ENCODE data around the gene CAPN10. TPM values are rescaled to one million over a fixed set of nuclear protein-coding genes. Genes with fewer than 3 reads are reported as not detected.

CAPN10 gene
- total and polyA plus RNA-seq, 2 donors (not counting 3 experiments of a cell fraction or from before 2014, with no cell fraction given), result 25.2 to 39.9 TPM

DNA sequence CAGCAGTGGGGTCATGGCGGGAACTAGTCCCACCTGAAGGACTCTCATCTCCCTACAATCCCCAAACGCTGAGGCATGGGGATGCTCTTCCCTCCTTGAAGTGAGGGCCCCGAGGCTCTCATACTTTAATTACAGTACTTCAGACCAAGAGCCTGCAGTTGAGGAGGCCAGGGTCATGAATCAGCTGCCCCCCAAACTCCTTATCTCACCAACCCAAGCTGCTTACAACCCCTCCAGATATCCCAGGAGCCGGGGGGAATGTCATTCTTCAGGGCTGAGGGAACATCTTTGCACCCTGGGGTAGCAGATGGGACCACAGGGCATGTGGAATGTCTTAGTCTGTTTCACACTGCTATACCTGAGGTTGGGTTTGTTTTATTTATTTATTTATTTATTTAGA, 2.8 kb upstream of the CAPN10 start:
- CTCF ChIA-PET, result no interaction called here
- TF ChIP-seq, protein P1, sequence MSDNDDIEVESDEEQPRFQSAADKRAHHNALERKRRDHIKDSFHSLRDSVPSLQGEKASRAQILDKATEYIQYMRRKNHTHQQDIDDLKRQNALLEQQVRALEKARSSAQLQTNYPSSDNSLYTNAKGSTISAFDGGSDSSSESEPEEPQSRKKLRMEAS (IDR thresholded peaks at IDR 0.05; ENCODE audit: insufficient read depth, insufficient read length), result no peak
- TF ChIP-seq GATA2 (IDR thresholded peaks at IDR 0.05; ENCODE audit: insufficient read depth, insufficient read length, low read depth, low read length), result no peak
- TF ChIP-seq JUN (IDR thresholded peaks at IDR 0.05; ENCODE audit: borderline replicate concordance, insufficient read depth, insufficient read length, low read depth), result no peak
- no peak for TF ChIP-seq MYC (IDR thresholded peaks at IDR 0.05; ENCODE audit: low read depth, low read length)
- no peak for TF ChIP-seq FOS (IDR thresholded peaks at IDR 0.05; ENCODE audit: borderline replicate concordance, insufficient read depth, low read length)
- no peak for TF ChIP-seq EZH2 (IDR thresholded peaks at IDR 0.05; ENCODE audit: borderline replicate concordance, low read depth, low read length, severe bottlenecking)
- TF ChIP-seq, protein P2, sequence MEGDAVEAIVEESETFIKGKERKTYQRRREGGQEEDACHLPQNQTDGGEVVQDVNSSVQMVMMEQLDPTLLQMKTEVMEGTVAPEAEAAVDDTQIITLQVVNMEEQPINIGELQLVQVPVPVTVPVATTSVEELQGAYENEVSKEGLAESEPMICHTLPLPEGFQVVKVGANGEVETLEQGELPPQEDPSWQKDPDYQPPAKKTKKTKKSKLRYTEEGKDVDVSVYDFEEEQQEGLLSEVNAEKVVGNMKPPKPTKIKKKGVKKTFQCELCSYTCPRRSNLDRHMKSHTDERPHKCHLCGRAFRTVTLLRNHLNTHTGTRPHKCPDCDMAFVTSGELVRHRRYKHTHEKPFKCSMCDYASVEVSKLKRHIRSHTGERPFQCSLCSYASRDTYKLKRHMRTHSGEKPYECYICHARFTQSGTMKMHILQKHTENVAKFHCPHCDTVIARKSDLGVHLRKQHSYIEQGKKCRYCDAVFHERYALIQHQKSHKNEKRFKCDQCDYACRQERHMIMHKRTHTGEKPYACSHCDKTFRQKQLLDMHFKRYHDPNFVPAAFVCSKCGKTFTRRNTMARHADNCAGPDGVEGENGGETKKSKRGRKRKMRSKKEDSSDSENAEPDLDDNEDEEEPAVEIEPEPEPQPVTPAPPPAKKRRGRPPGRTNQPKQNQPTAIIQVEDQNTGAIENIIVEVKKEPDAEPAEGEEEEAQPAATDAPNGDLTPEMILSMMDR (IDR thresholded peaks at IDR 0.05; ENCODE audit: extremely low read depth in 1 of 2, insufficient read depth in 1 of 2, low read depth in 1 of 2, low read length in 2 of 2), result no peak
- TF ChIP-seq POLR2A (IDR thresholded peaks at IDR 0.05; ENCODE audit: low read depth, low read length), result no peak
- TF ChIP-seq POLR2AphosphoS5 (IDR thresholded peaks at IDR 0.05; ENCODE audit: insufficient read depth, low read depth, low read length), result no peak
- dilution Hi-C loops (cut with MboI; ENCODE audit: extremely low pct_ligation_motif_present, low sequenced_read_pairs) (no loop called here), intact Hi-C loops (cut with micrococcal nuclease) (no loop called here)
- H3K27ac ChIP-seq (ENCODE audit: insufficient read depth, low read depth, low read length), result no peak overlapping the region
- no peak overlapping the region for H3K4me2 ChIP-seq (ENCODE audit: insufficient read depth, low read length)
- BruUV-seq (replicated peaks), result no TSS peak
- H3K4me1 ChIP-seq (ENCODE audit: control insufficient read depth, extremely low read depth, insufficient read depth, low read length), result peaks cover 17% of the 10 kb centered on the region
- H4K20me1 ChIP-seq (replicated peaks; ENCODE audit: control insufficient read depth, extremely low read depth, insufficient read depth, low read length), result no peaks in the 10 kb centered on the region
- no peak overlapping the region for H3K9ac ChIP-seq (replicated peaks; ENCODE audit: extremely low read depth, insufficient read depth, low read length)
- H2AFZ ChIP-seq (ENCODE audit: low read depth, low read length), result no peak overlapping the region
- H3K79me2 ChIP-seq (ENCODE audit: control insufficient read depth, insufficient read depth, low read length), result peaks cover 48% of the 10 kb centered on the region
- no peak for FAIRE-seq
- no peak for DNase-seq (ENCODE audit: low read depth, low spot score)
- no peaks in the 10 kb centered on the region for H3K27me3 ChIP-seq (ENCODE audit: control insufficient read depth in 2 of 2, insufficient read depth in 2 of 2, low read length in 2 of 2)
- H3K36me3 ChIP-seq (ENCODE audit: control insufficient read depth in 2 of 2, extremely low read depth in 1 of 2, insufficient read depth in 2 of 2, low read length in 2 of 2), result peaks cover 0 to under 1% of the 10 kb centered on the region in 2 experiments
- POLR2A ChIA-PET, result no interaction called here
- H3K9me1 ChIP-seq (replicated peaks; ENCODE audit: control insufficient read depth, extremely low read depth, insufficient read depth, low read length), result no peaks in the 10 kb centered on the region
- no peak overlapping the region for H3K4me3 ChIP-seq (replicated peaks in 1 of 3; ENCODE audit: insufficient read depth in 1 of 3, low read depth in 1 of 3, low read length in 3 of 3)
- H3K9me3 ChIP-seq (replicated peaks; ENCODE audit: control insufficient read depth, insufficient read depth, low read length), result no peaks in the 10 kb centered on the region

All from endothelial cell of umbilical vein (primary cell).